Left colon (tissue), 2 donors: ENCODE results near the gene CORO7. TPM values are rescaled to one million over a fixed set of nuclear protein-coding genes. Genes with fewer than 3 reads are reported as not detected.

ENCODE experiments used
- ATAC-seq: fragments of 200-7000 bp; cut with Tn5 transposase; one replicate; pipeline ENCODE4 v1.9.1; 2020; ENCODE audit warnings: mild to moderate bottlenecking, moderate library complexity
- DNase-seq, 2 donors: peaks; one replicate each; pipeline ENCODE4 v3.0.0-alpha.2; 2020
- intact Hi-C, 2 donors: fragments of 100-400 bp; cut with DNase I in 1 of 2; cut with micrococcal nuclease in 1 of 2; formaldehyde crosslinking; loops; one replicate each; pipeline versions ENCODE4 v1.11.2 to v1.14.0; 2022; cut with DNase I, micrococcal nuclease
- total RNA-seq, 2 donors: library from RNA; stranded (reverse); fragmentation: NEBNext Ultra II Directional; extraction: Animal tissue kit (Norgen Biotek cat#: 25700); gene quantifications; one replicate each; pipeline ENCODE4 v1.2.1, GENCODE V29; 2021
- donor health status: DM: no; HTN: no; CAD: no.
- donor health status: DM: yes; HTN: yes; CAD: no.

Gene CORO7
- total RNA-seq, 2 donors from 2014 or later, result 43.9 to 48.0 TPM

GRCh38 chr16:4389051-4389955, 27.1 kb downstream of the CORO7 start:
- intact Hi-C loops, result no loop called here
- ATAC-seq, result no peak
- no peak for DNase-seq

GRCh38 chr16:4388271-4389021, 27.9 kb downstream of the CORO7 start:
- DNase-seq (no peak), ATAC-seq (no peak)
- intact Hi-C loops, result no loop called here

GRCh38 chr16:4387781-4388180, 28.6 kb downstream of the CORO7 start:
- intact Hi-C loops, result no loop called here
- no peak for ATAC-seq

GRCh38 chr16:4386951-4387565, 29.3 kb downstream of the CORO7 start:
- DNase-seq (no peak), ATAC-seq (no peak)
- intact Hi-C loops, result no loop called here

More at GRCh38 chr16:4387781-4388180, 28.6 kb downstream of the CORO7 start:
- DNase-seq, result no peak

GRCh38 chr16:4386451-4386805, 30.0 kb downstream of the CORO7 start:
- no peak for DNase-seq
- intact Hi-C loops, result no loop called here
- ATAC-seq, result no peak

- intact Hi-C loops, result no loop called here
- no peak for DNase-seq
- ATAC-seq, result no peak
Measured at GRCh38 chr16:4385789-4386450, 30.5 kb downstream of the CORO7 start.

- ATAC-seq (no peak), DNase-seq (no peak)
- intact Hi-C loops, result no loop called here
Measured at GRCh38 chr16:4385066-4385788, 31.2 kb downstream of the CORO7 start.

GRCh38 chr16:4384509-4384942, 31.9 kb downstream of the CORO7 start:
- no peak for DNase-seq
- ATAC-seq, result no peak
- intact Hi-C loops, result no loop called here

GRCh38 chr16:4383591-4384444, 32.6 kb downstream of the CORO7 start:
- intact Hi-C loops, result no loop called here
- DNase-seq (no peak), ATAC-seq (no peak)

GRCh38 chr16:4382795-4383357, 33.5 kb downstream of the CORO7 start:
- DNase-seq (no peak), ATAC-seq (no peak)
- intact Hi-C loops, result no loop called here

GRCh38 chr16:4381935-4382794, 34.2 kb downstream of the CORO7 start:
- intact Hi-C loops, result no loop called here
- DNase-seq (no peak), ATAC-seq (no peak)

GRCh38 chr16:4381072-4381934, 35.1 kb downstream of the CORO7 start:
- DNase-seq (no peak), ATAC-seq (no peak)
- intact Hi-C loops, result no loop called here

- no peak for ATAC-seq
- intact Hi-C loops, result no loop called here
- DNase-seq, result no peak
Measured at GRCh38 chr16:4380119-4381063, 36.0 kb downstream of the CORO7 start.

- no peak for ATAC-seq
- intact Hi-C loops, result no loop called here
- no peak for DNase-seq
Measured at GRCh38 chr16:4378999-4379690, 37.3 kb downstream of the CORO7 start.
